ENCODE data around the gene GUF1. TPM values are rescaled to one million over a fixed set of nuclear protein-coding genes. Genes with fewer than 3 reads are reported as not detected.

Gene GUF1
- total and polyA plus RNA-seq, 7 experiments from 2014 or later = 11.0 to 26.0 (median 19.9) TPM

- CTCF ChIA-PET = no interaction called here
- Mint-ChIP-seq H3K4me1 (peaks cover 0 to 1% (median 0%) of the 10 kb centered on the region in 7 donors), H3K36me3 (no peaks in the 10 kb centered on the region), H3K4me3 (no peak overlapping the region), H3K27ac (no peak overlapping the region), H3K9me3 (no peaks in the 10 kb centered on the region), H3K27me3 (peaks cover 0 to 16% (median 9%) of the 10 kb centered on the region in 5 donors)
- POLR2A ChIA-PET = no interaction called here
- H3K9me3 ChIP-seq (ENCODE audit: control insufficient read depth in 2 of 3, low read length in 3 of 3) = no peaks in the 10 kb centered on the region
- no peaks in the 10 kb centered on the region for H3K27me3 ChIP-seq (ENCODE audit: control insufficient read depth in 2 of 2, insufficient read depth in 2 of 2, low read length in 2 of 2)
- DNase-seq (no peak), ATAC-seq (no peak)
- no peak overlapping the region for H3K27ac ChIP-seq (ENCODE audit: low read depth, low read length)
- H3K4me1 ChIP-seq (ENCODE audit: control insufficient read depth in 2 of 2, insufficient read depth in 2 of 2, low read length in 2 of 2) = no peaks in the 10 kb centered on the region
- H3K4me3 ChIP-seq (ENCODE audit: low read length) = no peak overlapping the region
- intact Hi-C loops (cut with micrococcal nuclease) = no loop called here
- no peaks in the 10 kb centered on the region for H3K36me3 ChIP-seq (ENCODE audit: control insufficient read depth in 2 of 3, insufficient read depth in 3 of 3, low read length in 3 of 3)
Observed at GRCh38 chr4:44663539-44664263, 14.5 kb upstream of the GUF1 start.

- Mint-ChIP-seq H3K27ac (no peak overlapping the region), H3K4me1 (no peaks in the 10 kb centered on the region), H3K36me3 (no peaks in the 10 kb centered on the region), H3K9me3 (no peaks in the 10 kb centered on the region), H3K4me3 (no peak overlapping the region), H3K27me3 (peaks cover 6 to 28% (median 10%) of the 10 kb centered on the region in 5 donors)
- ChIA-PET CTCF (no interaction called here), POLR2A (interaction anchor here (0.9 to 1.2 kb wide), 2 partner anchors 10 to 11 kb away, joined by 3 to 5 read pairs; partner anchors contain the start of gene GUF1)
- H3K27ac ChIP-seq (ENCODE audit: low read depth, low read length) = no peak overlapping the region
- H3K27me3 ChIP-seq (ENCODE audit: control insufficient read depth in 2 of 2, insufficient read depth in 2 of 2, low read length in 2 of 2) = no peaks in the 10 kb centered on the region
- ATAC-seq (no peak), DNase-seq (no peak)
- no peaks in the 10 kb centered on the region for H3K4me1 ChIP-seq (ENCODE audit: control insufficient read depth in 2 of 2, insufficient read depth in 2 of 2, low read length in 2 of 2)
- no peak overlapping the region for H3K4me3 ChIP-seq (ENCODE audit: low read length)
- intact Hi-C loops (cut with micrococcal nuclease) = no loop called here
- H3K36me3 ChIP-seq (ENCODE audit: control insufficient read depth in 2 of 3, insufficient read depth in 3 of 3, low read length in 3 of 3) = no peaks in the 10 kb centered on the region
- no peaks in the 10 kb centered on the region for H3K9me3 ChIP-seq (ENCODE audit: control insufficient read depth in 2 of 3, low read length in 3 of 3)
Observed at GRCh38 chr4:44668526-44668925, 9.7 kb upstream of the GUF1 start.

DNA sequence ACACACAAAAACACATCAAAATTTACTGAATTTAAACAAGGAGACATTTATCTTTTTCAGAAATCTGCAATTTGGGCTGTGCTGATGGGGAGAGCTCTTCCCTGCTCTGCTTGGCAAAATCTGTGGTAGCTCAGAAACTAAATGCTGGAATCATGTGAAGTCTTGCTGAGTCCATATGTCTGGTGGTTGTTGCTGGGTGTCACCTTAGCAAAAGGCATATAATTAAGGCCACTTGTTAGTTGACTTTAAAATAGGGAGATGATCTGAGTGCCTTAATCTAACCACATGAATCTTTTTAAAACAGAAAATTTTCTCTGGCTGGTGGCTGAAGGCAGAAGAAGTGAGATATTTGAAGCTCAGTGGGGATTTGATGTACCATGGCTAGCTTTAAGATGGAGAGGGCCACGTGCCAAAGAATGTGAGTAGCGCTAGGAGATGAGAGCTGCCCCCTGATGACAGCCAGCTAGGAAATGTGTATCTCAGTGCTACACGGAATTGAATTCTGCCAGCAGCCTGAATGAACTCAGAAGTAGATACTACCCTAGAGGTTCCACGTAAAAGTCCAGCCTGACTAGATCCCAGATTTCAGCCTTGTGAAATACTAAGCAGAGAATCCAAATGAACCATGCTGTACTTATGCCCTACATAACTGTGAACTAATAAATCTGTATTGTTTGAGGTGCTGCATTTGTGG is 7.6 kb upstream of the GUF1 start:
- POLR2A ChIA-PET = no interaction called here
- no peak overlapping the region for H3K4me3 ChIP-seq (ENCODE audit: low read length)
- Mint-ChIP-seq H3K27ac (no peak overlapping the region), H3K27me3 (peaks cover 6 to 28% (median 10%) of the 10 kb centered on the region in 5 donors), H3K4me1 (no peaks in the 10 kb centered on the region), H3K9me3 (no peaks in the 10 kb centered on the region), H3K4me3 (no peak overlapping the region), H3K36me3 (no peaks in the 10 kb centered on the region)
- intact Hi-C loops (cut with micrococcal nuclease) = no loop called here
- no peaks in the 10 kb centered on the region for H3K27me3 ChIP-seq (ENCODE audit: control insufficient read depth in 2 of 2, insufficient read depth in 2 of 2, low read length in 2 of 2)
- H3K9me3 ChIP-seq (ENCODE audit: control insufficient read depth in 2 of 3, low read length in 3 of 3) = no peaks in the 10 kb centered on the region
- no peaks in the 10 kb centered on the region for H3K4me1 ChIP-seq (ENCODE audit: control insufficient read depth in 2 of 2, insufficient read depth in 2 of 2, low read length in 2 of 2)
- no peak for ATAC-seq
- CTCF ChIA-PET = no interaction called here
- no peak overlapping the region for H3K27ac ChIP-seq (ENCODE audit: low read depth, low read length)
- DNase-seq = no peak
- H3K36me3 ChIP-seq (ENCODE audit: control insufficient read depth in 2 of 3, insufficient read depth in 3 of 3, low read length in 3 of 3) = no peaks in the 10 kb centered on the region

GRCh38 chr4:44671636-44672035 is 6.6 kb upstream of the GUF1 start:
- ChIA-PET POLR2A (no interaction called here), CTCF (no interaction called here)
- Histone ChIP-seq H3K4me3 (ENCODE audit: low read length) (no peak overlapping the region), H3K27me3 (ENCODE audit: control insufficient read depth in 2 of 2, insufficient read depth in 2 of 2, low read length in 2 of 2) (no peaks in the 10 kb centered on the region), H3K4me1 (ENCODE audit: control insufficient read depth in 2 of 2, insufficient read depth in 2 of 2, low read length in 2 of 2) (no peaks in the 10 kb centered on the region), H3K9me3 (ENCODE audit: control insufficient read depth in 2 of 3, low read length in 3 of 3) (no peaks in the 10 kb centered on the region), H3K27ac (ENCODE audit: low read depth, low read length) (no peak overlapping the region), H3K36me3 (ENCODE audit: control insufficient read depth in 2 of 3, insufficient read depth in 3 of 3, low read length in 3 of 3) (no peaks in the 10 kb centered on the region)
- no peak overlapping the region for H3K4me3 Mint-ChIP-seq
- ATAC-seq = no peak
- peaks cover 8 to 28% (median 10%) of the 10 kb centered on the region in 5 donors for H3K27me3 Mint-ChIP-seq
- intact Hi-C loops (cut with micrococcal nuclease) = no loop called here
- H3K4me1 Mint-ChIP-seq = peaks cover 0 to 3% (median 0%) of the 10 kb centered on the region in 7 donors
- no peak for DNase-seq
- H3K36me3 Mint-ChIP-seq = no peaks in the 10 kb centered on the region
- H3K9me3 Mint-ChIP-seq = no peaks in the 10 kb centered on the region
- H3K27ac Mint-ChIP-seq = no peak overlapping the region

DNA sequence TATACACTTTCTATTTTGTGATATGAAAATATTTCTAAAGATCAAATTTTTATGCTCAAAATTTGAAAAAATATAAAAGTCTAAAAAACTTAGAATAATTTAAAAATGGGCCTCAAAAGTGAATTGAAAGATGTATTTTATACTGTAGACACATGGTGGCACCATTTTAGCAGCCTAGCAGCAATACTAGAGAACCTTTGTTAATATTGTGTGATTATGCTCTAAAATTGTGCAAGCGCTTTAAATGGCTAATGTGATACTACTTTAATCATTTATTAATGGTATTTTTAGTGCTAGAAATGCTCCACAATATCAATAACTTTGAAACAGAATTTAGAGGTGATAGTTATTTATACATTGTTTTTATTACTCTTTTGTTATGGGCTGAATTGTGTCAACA is 3.7 kb upstream of the GUF1 start:
- intact Hi-C loops (cut with micrococcal nuclease) = no loop called here
- ATAC-seq (no peak), DNase-seq (no peak)
- ChIA-PET CTCF (no interaction called here), POLR2A (interaction anchor here (0.6 kb wide), 1 partner anchor 1857 kb away, joined by 3 read pairs; no protein-coding TSS in a partner anchor)
- Histone ChIP-seq H3K36me3 (ENCODE audit: control insufficient read depth in 2 of 3, insufficient read depth in 3 of 3, low read length in 3 of 3) (peaks cover 0 to 4% (median 0%) of the 10 kb centered on the region in 3 experiments), H3K27me3 (ENCODE audit: control insufficient read depth in 2 of 2, insufficient read depth in 2 of 2, low read length in 2 of 2) (no peaks in the 10 kb centered on the region), H3K9me3 (ENCODE audit: control insufficient read depth in 2 of 3, low read length in 3 of 3) (no peaks in the 10 kb centered on the region), H3K4me1 (ENCODE audit: control insufficient read depth in 2 of 2, insufficient read depth in 2 of 2, low read length in 2 of 2) (peaks cover 8 to 9% of the 10 kb centered on the region in 2 donors), H3K4me3 (ENCODE audit: low read length) (no peak overlapping the region), H3K27ac (ENCODE audit: low read depth, low read length) (no peak overlapping the region)
- Mint-ChIP-seq H3K27ac (no peak overlapping the region), H3K27me3 (peaks cover 0 to 16% (median 5%) of the 10 kb centered on the region in 5 donors), H3K4me1 (peaks cover 5 to 24% (median 15%) of the 10 kb centered on the region in 7 donors), H3K4me3 (no peak overlapping the region), H3K9me3 (no peaks in the 10 kb centered on the region), H3K36me3 (no peaks in the 10 kb centered on the region)

DNA sequence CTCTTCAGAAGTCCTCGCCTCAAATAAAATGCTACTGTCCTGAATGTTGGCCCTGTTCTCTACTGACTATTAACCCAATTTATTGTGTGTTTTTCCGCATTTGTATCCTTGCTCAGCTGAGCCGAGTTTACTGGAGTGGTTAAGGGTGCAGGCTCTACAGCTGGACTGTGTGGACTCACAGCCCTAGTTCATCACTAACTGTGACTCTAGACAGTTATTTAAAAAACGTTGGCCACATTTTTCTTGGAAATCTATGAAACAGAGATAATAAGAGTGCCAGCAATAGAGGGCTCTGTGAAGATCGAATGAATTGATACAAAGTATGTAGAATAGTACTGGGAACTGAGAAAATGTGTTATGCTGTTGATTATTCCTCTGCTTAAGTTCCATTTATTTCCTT is 2.9 kb upstream of the GUF1 start:
- Mint-ChIP-seq H3K4me1 (peaks cover 5 to 33% (median 22%) of the 10 kb centered on the region in 7 donors), H3K27ac (no peak overlapping the region), H3K27me3 (peaks cover 0 to 9% (median under 1%) of the 10 kb centered on the region in 5 donors), H3K9me3 (no peaks in the 10 kb centered on the region), H3K4me3 (no peak overlapping the region), H3K36me3 (no peaks in the 10 kb centered on the region)
- no peak overlapping the region for H3K4me3 ChIP-seq (ENCODE audit: low read length)
- intact Hi-C loops (cut with micrococcal nuclease) = no loop called here
- peaks cover 0 to 4% (median 0%) of the 10 kb centered on the region in 3 experiments for H3K36me3 ChIP-seq (ENCODE audit: control insufficient read depth in 2 of 3, insufficient read depth in 3 of 3, low read length in 3 of 3)
- ChIA-PET CTCF (no interaction called here), POLR2A (interaction anchor here (0.6 kb wide), 1 partner anchor 1858 kb away, joined by 3 read pairs; no protein-coding TSS in a partner anchor)
- H3K27me3 ChIP-seq (ENCODE audit: control insufficient read depth in 2 of 2, insufficient read depth in 2 of 2, low read length in 2 of 2) = no peaks in the 10 kb centered on the region
- H3K27ac ChIP-seq (ENCODE audit: low read depth, low read length) = no peak overlapping the region
- peaks cover 8 to 15% of the 10 kb centered on the region in 2 donors for H3K4me1 ChIP-seq (ENCODE audit: control insufficient read depth in 2 of 2, insufficient read depth in 2 of 2, low read length in 2 of 2)
- ATAC-seq (no peak), DNase-seq (no peak)
- H3K9me3 ChIP-seq (ENCODE audit: control insufficient read depth in 2 of 3, low read length in 3 of 3) = no peaks in the 10 kb centered on the region

Measured in naive thymus-derived CD4-positive, alpha-beta T cell (primary cell).